ENCODE measurements around the gene RASSF8.

RASSF8 gene

GRCh38 chr12:26065451-26065850 is 107.0 kb downstream of the RASSF8 start:
- DNase-seq: no peak

DNA sequence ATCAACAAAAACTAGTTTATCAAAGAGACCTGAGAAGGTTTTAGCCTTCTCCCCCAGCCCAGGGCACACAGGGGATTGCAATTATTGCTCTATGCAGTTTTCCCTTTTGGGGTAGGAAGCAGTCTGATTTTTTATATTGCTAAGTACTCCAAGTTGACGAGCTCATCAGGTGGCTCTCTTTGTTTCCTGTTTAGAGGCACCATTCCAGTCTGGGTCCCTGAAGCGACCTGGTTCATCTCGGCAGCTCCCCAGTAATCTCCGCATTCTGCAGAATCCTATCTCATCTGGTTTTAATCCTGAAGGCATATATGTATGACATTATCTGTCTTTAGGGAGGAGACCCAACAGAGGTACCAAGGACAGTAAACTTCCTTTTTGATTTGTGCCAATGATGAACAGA is 110.0 kb downstream of the RASSF8 start:
- DNase-seq: no peak

GRCh38 chr12:26069796-26070195 is 111.3 kb downstream of the RASSF8 start:
- no peak for DNase-seq

DNA sequence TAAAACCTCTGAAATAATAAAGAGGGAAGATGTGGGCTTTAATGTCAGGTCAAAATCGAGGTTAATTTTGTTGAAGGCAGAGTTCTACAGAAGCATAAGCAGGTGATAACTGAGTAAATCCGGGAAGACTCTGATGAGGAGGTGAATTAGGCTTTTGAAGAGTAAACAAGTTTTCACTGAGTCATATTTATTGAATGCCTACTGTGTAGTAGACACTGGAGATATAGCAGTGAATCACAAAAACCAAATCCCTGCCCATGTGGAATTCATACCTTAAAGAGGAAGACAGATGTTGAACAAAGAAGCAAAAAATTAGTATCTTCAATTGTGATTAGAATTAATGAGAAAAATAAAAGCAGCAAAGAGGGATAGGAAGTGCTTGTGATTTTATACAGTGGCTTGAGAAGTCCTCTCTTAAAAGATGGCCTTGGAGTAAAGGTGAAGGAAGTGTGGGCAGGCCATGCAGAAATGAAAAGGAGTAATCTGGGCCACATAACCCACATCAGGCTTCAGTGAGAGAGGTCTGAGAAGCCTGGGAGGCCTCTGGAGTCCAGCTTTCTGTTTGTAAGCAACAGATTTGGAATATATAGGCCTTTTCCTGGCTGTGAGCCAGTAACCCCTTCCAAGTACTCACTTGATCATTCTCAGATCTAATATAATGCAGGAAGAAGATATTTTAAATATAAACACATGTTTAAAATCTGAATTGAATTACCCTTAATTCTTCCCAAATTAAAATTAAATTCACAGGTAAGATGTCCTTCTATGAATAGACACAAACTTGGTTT is 119.6 kb downstream of the RASSF8 start:
- no peak for DNase-seq

DNA sequence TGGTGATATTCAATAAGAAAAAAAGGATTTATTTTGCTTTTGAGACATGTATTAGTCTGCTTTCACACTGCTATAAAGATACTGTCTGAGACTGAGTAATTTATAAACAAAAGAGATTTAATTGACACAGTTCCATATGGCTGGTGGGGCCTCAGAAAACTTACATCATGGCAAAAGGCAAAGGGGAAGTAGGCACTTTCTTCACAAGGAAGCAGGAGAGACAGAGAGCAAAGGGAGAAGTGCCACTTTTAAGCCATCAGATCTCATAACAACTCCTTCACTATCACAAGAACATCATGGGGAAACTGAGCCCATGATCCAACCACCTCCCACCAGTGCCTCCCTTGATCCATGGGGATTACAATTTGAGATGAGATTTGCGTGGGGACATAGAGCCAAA is 122.4 kb downstream of the RASSF8 start:
- DNase-seq: no peak

GRCh38 chr12:26086936-26087335 is 128.5 kb downstream of the RASSF8 start:
- DNase-seq: no peak

DNA sequence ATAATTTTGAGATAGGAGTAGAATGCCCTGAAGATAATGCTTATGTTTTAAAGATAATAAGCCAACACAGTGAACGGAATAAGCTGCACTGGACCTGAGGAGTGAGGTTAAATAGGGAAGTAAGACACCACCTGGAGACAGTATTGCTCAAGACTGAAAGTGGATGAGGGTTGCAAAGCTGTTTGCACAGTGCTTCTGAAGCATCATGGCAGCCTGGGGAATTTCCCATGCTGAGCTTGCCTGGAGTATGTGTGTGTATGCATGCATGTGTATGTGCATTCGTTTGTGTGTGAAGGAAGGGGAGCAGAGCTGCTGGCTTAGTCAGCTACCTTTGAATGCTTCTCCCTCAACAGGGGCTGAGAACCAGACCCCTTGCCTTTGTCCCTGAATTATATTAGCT is 130.5 kb downstream of the RASSF8 start:
- DNase-seq: no peak

DNA sequence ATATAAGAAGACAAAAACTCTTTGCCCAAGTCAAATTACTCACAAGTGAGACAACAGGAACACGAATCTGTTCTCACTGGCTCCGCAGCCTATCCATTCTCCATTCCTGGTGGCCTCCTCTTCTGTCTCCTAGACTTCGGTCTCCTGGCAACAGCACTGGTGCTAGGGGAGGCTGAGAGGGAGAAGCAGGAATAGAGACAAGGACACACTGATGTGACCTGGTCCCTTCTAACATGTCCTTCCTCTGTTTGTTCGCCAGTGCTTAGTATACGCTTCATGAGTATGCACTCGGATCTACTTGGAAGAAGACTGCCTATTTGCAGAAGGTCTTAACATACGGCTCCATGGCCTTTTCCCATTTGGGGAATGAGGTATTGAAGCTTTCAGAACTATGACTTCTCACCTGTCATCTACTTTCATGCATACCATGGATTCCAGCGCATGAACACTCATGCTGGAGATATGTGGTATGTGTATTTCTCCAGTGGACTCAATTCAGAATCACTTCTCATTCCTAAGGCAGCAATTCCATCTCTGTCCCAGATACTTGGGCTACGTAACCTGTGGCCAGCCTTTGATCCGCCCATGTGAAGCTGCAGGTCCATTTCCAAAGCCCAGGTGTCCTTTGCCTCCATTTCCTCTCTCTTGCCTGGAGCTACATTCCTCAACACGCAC is 132.5 kb downstream of the RASSF8 start:
- no peak for DNase-seq

DNA sequence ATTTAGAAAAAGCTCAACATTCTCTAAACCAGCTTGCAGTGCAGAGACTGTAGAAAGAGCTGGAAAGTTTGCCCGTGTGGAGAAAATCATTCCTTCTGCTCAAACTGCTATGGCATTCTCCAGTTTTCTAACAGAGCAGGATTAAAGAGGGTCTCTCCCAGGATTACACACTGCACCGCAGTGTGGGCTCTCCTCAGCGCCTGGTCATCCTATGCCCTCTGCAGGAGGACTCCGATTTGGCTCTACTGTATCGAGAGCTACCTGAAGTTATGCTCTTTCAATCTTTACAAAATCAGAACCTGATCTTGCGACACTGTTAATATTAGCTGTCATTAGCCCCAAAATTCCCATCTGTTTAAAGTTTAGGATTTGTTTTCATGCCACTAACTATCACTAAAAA is 133.3 kb downstream of the RASSF8 start:
- DNase-seq: no peak

- DNase-seq: no peak
Observed at GRCh38 chr12:26092346-26093105, 134.0 kb downstream of the RASSF8 start.

DNA sequence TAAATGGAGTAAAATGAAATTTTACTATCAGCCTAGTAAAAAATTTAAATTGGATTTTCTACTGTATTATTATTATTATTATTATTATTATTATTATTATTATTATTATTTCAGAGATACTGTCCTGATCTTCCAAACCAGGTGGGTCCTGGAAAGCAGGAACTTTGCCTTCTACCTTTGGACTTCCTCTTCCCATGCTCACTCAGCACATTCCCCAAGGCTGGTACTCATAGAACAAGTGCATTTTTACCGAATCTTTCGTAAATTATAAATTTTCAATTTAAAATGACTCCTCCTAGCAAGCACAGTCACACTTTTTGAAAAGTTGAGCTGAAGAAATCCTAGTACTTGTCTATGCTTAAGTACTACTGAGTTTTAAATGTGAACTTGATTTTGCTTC is 136.7 kb downstream of the RASSF8 start:
- DNase-seq: no peak

DNA sequence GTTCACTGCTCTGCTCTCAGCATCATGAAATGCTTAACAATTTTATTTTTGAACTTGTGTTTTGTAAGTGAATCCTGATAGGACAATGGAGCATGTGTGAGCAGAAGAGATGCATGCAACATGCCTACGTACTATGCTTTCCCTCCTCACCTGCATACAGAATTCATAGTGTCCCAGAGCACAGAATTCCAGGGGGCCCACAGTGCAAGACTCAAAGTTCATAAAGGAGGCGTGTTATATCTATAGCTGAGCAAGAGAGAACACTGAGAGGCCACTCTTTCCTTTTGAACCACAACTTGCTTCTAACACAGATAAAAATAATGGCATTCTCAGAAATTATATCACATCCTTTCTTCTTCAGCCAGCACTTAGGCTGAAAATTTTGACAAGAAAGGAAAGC is 137.6 kb downstream of the RASSF8 start:
- DNase-seq: no peak

- DNase-seq: peak; percentile 38 to 41
Observed at GRCh38 chr12:26097046-26097878, 138.8 kb downstream of the RASSF8 start.

GRCh38 chr12:26100666-26101349 is 142.3 kb downstream of the RASSF8 start:
- DNase-seq: no peak

DNA sequence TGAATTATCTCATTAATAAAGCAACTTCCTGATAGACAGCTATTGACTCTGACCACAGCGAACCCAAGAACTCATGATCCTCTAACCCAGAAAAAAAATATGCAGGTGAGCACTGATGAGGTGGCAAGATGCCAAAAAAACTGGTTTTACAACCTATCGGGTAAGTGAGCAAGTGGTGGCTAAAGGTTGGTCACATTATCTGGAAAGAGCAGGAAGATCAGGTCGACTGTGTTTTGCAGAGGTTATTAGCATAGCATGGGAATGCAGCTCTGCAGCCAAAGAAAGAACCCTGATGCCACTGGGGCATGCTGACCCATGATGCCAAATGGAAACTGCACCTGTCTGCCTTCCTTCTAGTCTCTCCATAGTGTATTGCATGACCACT is 142.9 kb downstream of the RASSF8 start:
- no peak for DNase-seq

- no peak for DNase-seq
Observed at GRCh38 chr12:26101763-26102162, 143.3 kb downstream of the RASSF8 start.

GRCh38 chr12:26102953-26103352 is 144.5 kb downstream of the RASSF8 start:
- no peak for DNase-seq

GRCh38 chr12:26106347-26106746 is 147.9 kb downstream of the RASSF8 start:
- no peak for DNase-seq

DNA sequence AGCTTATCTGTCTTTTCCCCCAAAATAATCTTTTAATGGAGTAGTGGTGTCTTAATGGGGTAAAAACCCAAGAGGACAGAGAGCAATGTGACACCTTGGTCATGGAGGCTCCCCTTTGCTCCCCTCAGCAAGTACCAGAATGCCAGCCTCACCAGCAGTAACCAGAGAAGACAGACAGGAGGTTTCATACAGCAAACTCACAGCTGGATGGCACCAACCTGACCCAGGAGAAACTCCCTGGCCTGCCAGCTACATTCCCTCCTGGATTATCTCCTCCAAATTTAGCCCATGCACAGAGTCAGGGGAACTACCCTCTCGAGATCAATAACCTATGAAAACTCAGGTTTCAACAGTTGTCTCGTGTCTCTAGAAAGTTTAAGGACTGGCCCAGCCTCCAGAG is 150.4 kb downstream of the RASSF8 start:
- no peak for DNase-seq

DNA sequence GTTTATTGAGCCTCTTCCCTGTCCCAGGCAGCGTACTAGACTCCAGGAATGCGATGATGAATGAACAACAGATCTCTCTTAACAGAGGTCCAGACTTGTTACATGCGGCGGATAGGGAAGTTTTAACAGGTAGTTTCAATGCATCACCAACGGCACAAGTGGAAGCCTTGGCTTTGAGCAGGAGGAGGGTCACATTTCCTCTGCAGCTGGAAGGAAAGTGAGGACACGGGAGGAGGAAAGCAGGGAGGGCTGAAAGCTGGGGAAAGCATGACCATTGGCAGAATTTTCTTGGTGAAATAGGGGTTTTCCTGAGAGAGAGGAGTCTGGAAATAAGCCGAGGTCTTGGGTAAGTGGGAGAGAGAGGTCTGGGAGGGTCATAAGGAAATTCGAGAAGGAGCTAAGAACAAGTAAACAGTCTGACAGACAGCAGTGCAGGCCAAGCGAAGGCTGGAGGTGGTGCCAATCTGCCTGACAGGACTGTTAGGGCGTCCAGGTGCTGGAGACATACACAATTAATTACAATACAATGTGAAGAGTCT is 150.9 kb downstream of the RASSF8 start:
- DNase-seq: no peak

GRCh38 chr12:26112232-26112631 is 153.8 kb downstream of the RASSF8 start:
- no peak for DNase-seq

- no peak for DNase-seq
Observed at GRCh38 chr12:26112703-26113147, 154.2 kb downstream of the RASSF8 start.

Data from activated CD4-positive, alpha-beta T cell treated with anti-CD3 and anti-CD28 coated beads, Interleukin-2, amount 50 U/mL, for 4 hours (primary cell).